GM23338 (cell line): ENCODE results near the gene HLX. TPM values are rescaled to one million over a fixed set of nuclear protein-coding genes. Genes with fewer than 3 reads are reported as not detected.
A peak's percentile ranks its signal among the peaks of the same experiment; 100 is the strongest.

Experiments
- ATAC-seq: fragments of 200-7000 bp; cut with Tn5 transposase; 3 replicates; pipeline ENCODE4 v1.9.1; 2020
- DNase-seq: peaks from one replicate; pipeline ENCODE4 v3.0.0-alpha.2; 2015; ENCODE audit warnings: low spot score
- H2AFZ ChIP-seq: fragments of 200-600 bp; sonication (generic); 2 replicates; pipeline ENCODE4 v1.8.0; 2016; ENCODE audit warnings: antibody characterized with exemption, mild to moderate bottlenecking, moderate library complexity
- H3F3A ChIP-seq: fragments of 200-600 bp; sonication (generic); replicated peaks from 2 replicates; pipeline ENCODE4 v1.8.0; 2017; ENCODE audit warnings: antibody characterized with exemption, mixed run types, low read depth
- H3K27ac ChIP-seq: fragments of 200-600 bp; sonication (generic); 2 replicates; pipeline ENCODE4 v1.6.1; 2016; ENCODE audit warnings: low read depth
- H3K27me3 ChIP-seq: fragments of 200-600 bp; sonication (generic); 2 replicates; pipeline ENCODE4 v1.8.0; 2016; ENCODE audit warnings: mild to moderate bottlenecking, mixed run types, moderate library complexity; ENCODE audit not compliant: insufficient read depth
- H3K36me3 ChIP-seq: fragments of 200-600 bp; sonication (generic); 2 replicates; pipeline ENCODE4 v1.8.0; 2016; ENCODE audit warnings: mild to moderate bottlenecking; ENCODE audit not compliant: insufficient read depth
- H3K4me1 ChIP-seq: fragments of 200-600 bp; sonication (generic); 2 replicates; pipeline ENCODE4 v1.8.0; 2016; ENCODE audit warnings: mild to moderate bottlenecking, moderate library complexity; ENCODE audit not compliant: insufficient read depth
- H3K4me2 ChIP-seq: fragments of 200-600 bp; sonication (generic); 2 replicates; pipeline ENCODE4 v1.7.1; 2017; ENCODE audit warnings: mixed run types
- H3K4me3 ChIP-seq: fragments of 200-600 bp; sonication (generic); 2 replicates; pipeline ENCODE4 v1.6.1; 2016; ENCODE audit warnings: mixed run types
- H3K79me2 ChIP-seq: fragments of 200-600 bp; sonication (generic); replicated peaks from 2 replicates; pipeline ENCODE4 v1.8.0; 2017; ENCODE audit warnings: mild to moderate bottlenecking; ENCODE audit not compliant: insufficient read depth
- H3K9me2 ChIP-seq: fragments of 200-600 bp; sonication (generic); 2 replicates; pipeline ENCODE4 v1.8.0; 2017; ENCODE audit not compliant: insufficient read depth
- H4K20me1 ChIP-seq: fragments of 200-600 bp; sonication (generic); replicated peaks from 2 replicates; pipeline ENCODE4 v1.8.0; 2017; ENCODE audit warnings: mild to moderate bottlenecking; ENCODE audit not compliant: insufficient read depth
- H3K27ac Mint-ChIP-seq: 2 replicates; pipeline ENCODE4 v1.8.0; 2020; ENCODE audit warnings: inconsistent platforms, mild to moderate bottlenecking, moderate library complexity, mixed read lengths
- H3K27me3 Mint-ChIP-seq: 3 replicates; pipeline ENCODE4 v1.8.0; 2022; ENCODE audit warnings: low read depth, mild to moderate bottlenecking, moderate library complexity, mixed read lengths, inconsistent platforms; ENCODE audit not compliant: insufficient read depth, poor library complexity
- H3K36me3 Mint-ChIP-seq: 3 replicates; pipeline ENCODE4 v1.8.0; 2021; ENCODE audit warnings: low read depth, mild to moderate bottlenecking, inconsistent platforms, moderate library complexity, mixed read lengths
- H3K4me1 Mint-ChIP-seq: 3 replicates; pipeline ENCODE4 v1.8.0; 2020; ENCODE audit warnings: mild to moderate bottlenecking, inconsistent platforms, mixed read lengths
- H3K4me3 Mint-ChIP-seq: 3 replicates; pipeline ENCODE4 v1.8.0; 2021; ENCODE audit warnings: moderate library complexity, mild to moderate bottlenecking, inconsistent platforms, mixed read lengths
- H3K9me3 Mint-ChIP-seq: 3 replicates; pipeline ENCODE4 v1.8.0; 2020; ENCODE audit warnings: moderate library complexity, mild to moderate bottlenecking, inconsistent platforms, mixed read lengths
- CREB1 ChIP-seq: fragments of 250-450 bp; sonication (Bioruptor Pico); IDR thresholded peaks from 2 replicates; pipeline ENCODE4 v1.5.0; 2020; ENCODE audit warnings: low read depth, mild to moderate bottlenecking, moderate library complexity
- EZH2 ChIP-seq: fragments of 200-600 bp; sonication (generic); IDR thresholded peaks from one replicate; pipeline ENCODE4 v1.8.0; 2017; ENCODE audit warnings: antibody characterized with exemption, mild to moderate bottlenecking, low read depth; ENCODE audit not compliant: unreplicated experiment
- EZH2phosphoT487 ChIP-seq: fragments of 200-600 bp; sonication (generic); IDR thresholded peaks from one replicate; pipeline ENCODE4 v1.8.1; 2018; ENCODE audit warnings: antibody characterized with exemption; ENCODE audit not compliant: unreplicated experiment
- NANOG ChIP-seq: IDR thresholded peaks from 2 replicates; pipeline ENCODE4 v1.6.1; 2016; ENCODE audit warnings: antibody characterized with exemption, borderline replicate concordance
- polyA plus RNA-seq: library from polyadenylated mRNA; unstranded; fragments of >200 nt; fragmentation: Nextera tagmentation; extraction: Ambion mirVana; gene quantifications from 2 replicates; pipeline ENCODE4 v1.2.1, GENCODE V29; 2016
- total RNA-seq: library from RNA; depleted of rRNA; stranded (reverse); fragments of >200 nt; shearing (Covaris generic); gene quantifications from 2 replicates; pipeline ENCODE4 v1.2.3, GENCODE V29; 2014
- TF ChIP-seq, protein P1 (sequence below), 2 experiments: fragments of 200-600 bp in 1 of 2; sonication (generic) in 1 of 2; conservative IDR thresholded peaks; 2 replicates each; pipeline versions ENCODE4 v1.5.1 to v1.6.1; 2016 to 2017; ENCODE audit warnings: antibody characterized with exemption in 2 of 2, low read depth in 2 of 2, mild to moderate bottlenecking in 2 of 2, moderate library complexity in 1 of 2

Gene HLX
- total and polyA plus RNA-seq, 2 experiments from 2014 or later: 0.07 TPM; not detected in 1

DNA sequence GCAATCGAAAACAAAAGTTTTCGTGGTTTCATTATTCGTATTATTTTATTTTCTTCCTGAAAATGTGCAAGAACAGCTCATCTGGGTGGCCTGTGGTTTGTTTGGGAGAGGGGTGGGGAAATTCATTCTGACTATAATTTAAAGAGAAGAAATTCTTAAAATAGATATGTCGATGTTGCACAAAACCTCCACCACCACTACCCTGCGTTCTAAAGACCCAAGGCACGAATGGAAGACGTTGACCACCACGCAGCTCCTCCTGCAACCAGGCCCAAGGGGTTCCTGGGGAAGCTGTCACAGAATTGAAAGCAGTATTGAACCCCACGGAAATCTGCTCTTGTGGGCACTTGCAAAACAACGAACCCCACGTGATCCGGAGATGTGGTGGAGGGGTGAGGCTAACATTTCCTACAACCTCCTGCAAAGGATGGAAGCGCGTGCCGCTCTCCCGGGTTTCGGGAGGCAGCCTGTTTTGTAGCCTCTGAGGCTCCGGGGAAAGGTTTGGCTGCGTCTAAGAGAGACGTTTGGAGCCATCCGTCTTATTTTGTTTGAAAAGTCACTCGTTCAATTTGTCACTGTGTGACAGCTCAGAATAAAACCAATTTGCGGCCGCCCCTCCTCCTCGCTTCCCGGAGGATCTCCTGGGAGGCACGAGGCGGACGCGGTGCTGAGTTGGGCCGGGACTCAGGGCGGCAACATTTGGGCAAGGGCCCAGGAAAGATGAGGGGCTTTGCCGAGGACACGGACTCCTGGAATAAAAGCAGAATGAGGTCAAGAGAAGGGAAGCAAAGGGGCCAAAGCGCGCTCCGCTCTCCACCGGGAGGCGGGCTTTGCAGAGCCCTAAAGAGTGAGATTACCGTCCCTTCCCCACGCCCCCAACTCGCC is 810 bp upstream of the HLX start:
- peak overlapping the region; percentile 76 for H3K4me3 Mint-ChIP-seq
- H3K27me3 Mint-ChIP-seq: peaks cover 91% of the 10 kb centered on the region
- H3K9me3 Mint-ChIP-seq: peaks cover 6% of the 10 kb centered on the region; the same call in 2 of the 3 replicates
- H3K36me3 ChIP-seq: no peaks in the 10 kb centered on the region
- peaks cover 98% of the 10 kb centered on the region for H3K27me3 ChIP-seq
- H3K4me2 ChIP-seq: peak overlapping the region; percentile 85
- TF ChIP-seq, protein P1, sequence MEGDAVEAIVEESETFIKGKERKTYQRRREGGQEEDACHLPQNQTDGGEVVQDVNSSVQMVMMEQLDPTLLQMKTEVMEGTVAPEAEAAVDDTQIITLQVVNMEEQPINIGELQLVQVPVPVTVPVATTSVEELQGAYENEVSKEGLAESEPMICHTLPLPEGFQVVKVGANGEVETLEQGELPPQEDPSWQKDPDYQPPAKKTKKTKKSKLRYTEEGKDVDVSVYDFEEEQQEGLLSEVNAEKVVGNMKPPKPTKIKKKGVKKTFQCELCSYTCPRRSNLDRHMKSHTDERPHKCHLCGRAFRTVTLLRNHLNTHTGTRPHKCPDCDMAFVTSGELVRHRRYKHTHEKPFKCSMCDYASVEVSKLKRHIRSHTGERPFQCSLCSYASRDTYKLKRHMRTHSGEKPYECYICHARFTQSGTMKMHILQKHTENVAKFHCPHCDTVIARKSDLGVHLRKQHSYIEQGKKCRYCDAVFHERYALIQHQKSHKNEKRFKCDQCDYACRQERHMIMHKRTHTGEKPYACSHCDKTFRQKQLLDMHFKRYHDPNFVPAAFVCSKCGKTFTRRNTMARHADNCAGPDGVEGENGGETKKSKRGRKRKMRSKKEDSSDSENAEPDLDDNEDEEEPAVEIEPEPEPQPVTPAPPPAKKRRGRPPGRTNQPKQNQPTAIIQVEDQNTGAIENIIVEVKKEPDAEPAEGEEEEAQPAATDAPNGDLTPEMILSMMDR (conservative IDR thresholded peaks at IDR 0.05; ENCODE audit: low read depth in 2 of 2): no peak
- TF ChIP-seq NANOG (no peak), CREB1 (no peak), EZH2phosphoT487 (peak; percentile 42), EZH2 (peak; percentile 85)
- peaks cover 57% of the 10 kb centered on the region for H3K4me1 ChIP-seq
- H3K4me1 Mint-ChIP-seq: peaks cover 55% of the 10 kb centered on the region
- peak overlapping the region; percentile 57 for H3K4me3 ChIP-seq
- H3K27ac Mint-ChIP-seq: no peak overlapping the region
- peak overlapping the region; percentile 93 for H2AFZ ChIP-seq
- ATAC-seq: no peak
- H3K27ac ChIP-seq: no peak overlapping the region
- peaks cover 43% of the 10 kb centered on the region for H4K20me1 ChIP-seq
- H3K36me3 Mint-ChIP-seq: no peaks in the 10 kb centered on the region; the same call in 2 of the 3 replicates
- peak; percentile 38 for DNase-seq
- peaks cover 15% of the 10 kb centered on the region; the same call in 1 of the 2 replicates for H3F3A ChIP-seq
- no peaks in the 10 kb centered on the region for H3K79me2 ChIP-seq
- H3K9me2 ChIP-seq: no peaks in the 10 kb centered on the region

DNA sequence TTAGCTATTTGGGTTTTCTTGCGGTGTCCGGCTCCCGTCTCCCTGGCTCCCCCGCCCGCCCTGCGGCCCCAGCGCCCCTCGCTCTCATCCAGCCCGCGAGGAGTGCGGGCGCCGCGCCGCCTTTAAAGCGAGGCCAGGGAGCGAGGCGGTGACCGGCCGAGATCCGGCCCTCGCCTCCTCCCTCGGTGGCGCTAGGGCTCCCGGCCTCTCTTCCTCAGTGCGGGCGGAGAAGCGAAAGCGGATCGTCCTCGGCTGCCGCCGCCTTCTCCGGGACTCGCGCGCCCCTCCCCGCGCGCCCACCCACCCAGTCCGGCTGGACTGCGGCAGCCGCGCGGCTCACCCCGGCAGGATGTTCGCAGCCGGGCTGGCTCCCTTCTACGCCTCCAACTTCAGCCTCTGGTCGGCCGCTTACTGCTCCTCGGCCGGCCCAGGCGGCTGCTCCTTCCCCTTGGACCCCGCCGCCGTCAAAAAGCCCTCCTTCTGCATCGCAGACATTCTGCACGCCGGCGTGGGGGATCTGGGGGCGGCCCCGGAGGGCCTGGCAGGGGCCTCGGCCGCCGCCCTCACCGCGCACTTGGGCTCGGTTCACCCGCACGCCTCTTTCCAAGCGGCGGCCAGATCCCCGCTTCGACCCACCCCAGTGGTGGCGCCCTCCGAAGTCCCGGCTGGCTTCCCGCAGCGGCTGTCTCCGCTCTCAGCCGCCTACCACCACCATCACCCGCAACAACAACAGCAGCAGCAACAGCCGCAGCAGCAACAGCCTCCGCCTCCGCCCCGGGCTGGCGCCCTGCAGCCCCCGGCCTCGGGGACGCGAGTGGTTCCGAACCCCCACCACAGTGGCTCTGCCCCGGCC is 492 bp downstream of the HLX start:
- Mint-ChIP-seq H3K9me3 (peaks cover 6% of the 10 kb centered on the region; the same call in 2 of the 3 replicates), H3K4me1 (peaks cover 64% of the 10 kb centered on the region), H3K36me3 (no peaks in the 10 kb centered on the region; the same call in 2 of the 3 replicates), H3K27me3 (peaks cover 100% of the 10 kb centered on the region), H3K4me3 (peak overlapping the region; percentile 76), H3K27ac (no peak overlapping the region)
- Histone ChIP-seq H3K27ac (no peak overlapping the region), H3K36me3 (no peaks in the 10 kb centered on the region), H3K27me3 (peaks cover 100% of the 10 kb centered on the region), H3K9me2 (no peaks in the 10 kb centered on the region), H3K4me3 (peak overlapping the region; percentile 57), H3K4me2 (peak overlapping the region; percentile 85), H3F3A (peaks cover 16% of the 10 kb centered on the region; the same call in 1 of the 2 replicates), H3K4me1 (peaks cover 63% of the 10 kb centered on the region), H3K79me2 (no peaks in the 10 kb centered on the region), H2AFZ (peak overlapping the region; percentile 93; the same call in 1 of the 2 replicates), H4K20me1 (peaks cover 48% of the 10 kb centered on the region)
- TF ChIP-seq EZH2phosphoT487 (no peak), EZH2 (peak; percentile 38)
- DNase-seq (peak; percentile 73), ATAC-seq (peak; percentile 25)
